Glutamatergic neuron (in vitro differentiated cells): Measurements from ENCODE around the gene FRMD1. TPM values are rescaled to one million over a fixed set of nuclear protein-coding genes. Genes with fewer than 3 reads are reported as not detected.

Source experiments
- DNase-seq: peaks from one replicate; pipeline ENCODE4 v3.0.0; 2022
- H3K27ac Mint-ChIP-seq: one replicate; pipeline ENCODE4 v1.8.0; 2020; ENCODE audit warnings: mild to moderate bottlenecking, mixed read lengths, inconsistent platforms; ENCODE audit not compliant: unreplicated experiment
- H3K27me3 Mint-ChIP-seq: one replicate; pipeline ENCODE4 v1.8.0; 2020; ENCODE audit warnings: mild to moderate bottlenecking, moderate library complexity, mixed read lengths, inconsistent platforms; ENCODE audit not compliant: unreplicated experiment
- H3K36me3 Mint-ChIP-seq: one replicate; pipeline ENCODE4 v1.8.0; 2020; ENCODE audit warnings: mild to moderate bottlenecking, mixed read lengths, inconsistent platforms; ENCODE audit not compliant: unreplicated experiment
- H3K4me1 Mint-ChIP-seq: one replicate; pipeline ENCODE4 v1.8.0; 2020; ENCODE audit warnings: mild to moderate bottlenecking, low read depth, mixed read lengths, inconsistent platforms; ENCODE audit not compliant: unreplicated experiment
- H3K4me3 Mint-ChIP-seq: one replicate; pipeline ENCODE4 v1.8.0; 2020; ENCODE audit warnings: mild to moderate bottlenecking, mixed read lengths, inconsistent platforms; ENCODE audit not compliant: unreplicated experiment
- H3K9me3 Mint-ChIP-seq: one replicate; pipeline ENCODE4 v1.8.0; 2020; ENCODE audit warnings: mild to moderate bottlenecking, moderate library complexity, mixed read lengths, inconsistent platforms; ENCODE audit not compliant: unreplicated experiment
- CTCF ChIP-seq: fragments of 200-600 bp; sonication (generic); IDR thresholded peaks from one replicate; pipeline ENCODE4 v1.5.0; 2021; ENCODE audit not compliant: partially characterized antibody, unreplicated experiment
- total RNA-seq: library from RNA; stranded (reverse); fragmentation: NEBNext Ultra II Directional; extraction: Animal tissue kit (Norgen Biotek cat#: 25700); gene quantifications from one replicate; pipeline ENCODE4 v1.2.1, GENCODE V29; 2021; ENCODE audit not compliant: unreplicated experiment

The FRMD1 gene
- total RNA-seq, 1 donor from 2014 or later: not detected

GRCh38 chr6:168073937-168074730 lies 4.9 kb downstream of the FRMD1 start:
- Mint-ChIP-seq H3K27ac (no peak overlapping the region), H3K4me3 (no peak overlapping the region), H3K27me3 (peaks cover 2% of the 10 kb centered on the region), H3K9me3 (peaks cover 7% of the 10 kb centered on the region), H3K36me3 (peaks cover 5% of the 10 kb centered on the region), H3K4me1 (peaks cover 4% of the 10 kb centered on the region)
- TF ChIP-seq CTCF: no peak
- DNase-seq: no peak

- Mint-ChIP-seq H3K27ac (no peak overlapping the region), H3K27me3 (peaks cover 2% of the 10 kb centered on the region), H3K4me3 (no peak overlapping the region)
Measured at GRCh38 chr6:168072730-168073129, 6.3 kb downstream of the FRMD1 start.

GRCh38 chr6:168072261-168072660 lies 6.8 kb downstream of the FRMD1 start:
- H3K9me3 Mint-ChIP-seq: peaks cover 8% of the 10 kb centered on the region
- no peaks in the 10 kb centered on the region for H3K27me3 Mint-ChIP-seq

More at GRCh38 chr6:168072730-168073129, 6.3 kb downstream of the FRMD1 start:
- Mint-ChIP-seq H3K4me1 (peaks cover 2% of the 10 kb centered on the region), H3K36me3 (peaks cover 5% of the 10 kb centered on the region), H3K9me3 (peaks cover 5% of the 10 kb centered on the region)
- TF ChIP-seq CTCF: no peak
- no peak for DNase-seq

GRCh38 chr6:168071620-168072019 lies 7.4 kb downstream of the FRMD1 start:
- Mint-ChIP-seq H3K4me3 (no peak overlapping the region), H3K27me3 (no peaks in the 10 kb centered on the region), H3K36me3 (peaks cover 5% of the 10 kb centered on the region), H3K27ac (no peak overlapping the region), H3K4me1 (peaks cover 2% of the 10 kb centered on the region), H3K9me3 (peaks cover 8% of the 10 kb centered on the region)
- DNase-seq: no peak
- TF ChIP-seq CTCF: no peak

More at GRCh38 chr6:168072261-168072660, 6.8 kb downstream of the FRMD1 start:
- TF ChIP-seq CTCF: no peak
- no peak overlapping the region for H3K27ac Mint-ChIP-seq
- H3K36me3 Mint-ChIP-seq: peaks cover 5% of the 10 kb centered on the region
- H3K4me3 Mint-ChIP-seq: no peak overlapping the region
- DNase-seq: no peak
- H3K4me1 Mint-ChIP-seq: peaks cover 2% of the 10 kb centered on the region

GRCh38 chr6:168070804-168071203 lies 8.2 kb downstream of the FRMD1 start:
- peaks cover 2% of the 10 kb centered on the region for H3K4me1 Mint-ChIP-seq
- no peak overlapping the region for H3K4me3 Mint-ChIP-seq
- no peaks in the 10 kb centered on the region for H3K27me3 Mint-ChIP-seq
- DNase-seq: no peak
- peaks cover 5% of the 10 kb centered on the region for H3K36me3 Mint-ChIP-seq
- no peak for TF ChIP-seq CTCF
- no peak overlapping the region for H3K27ac Mint-ChIP-seq
- H3K9me3 Mint-ChIP-seq: peaks cover 8% of the 10 kb centered on the region
